GM12878 (cell line): ENCODE data around the gene CCDC54. TPM values are rescaled to one million over a fixed set of nuclear protein-coding genes. Genes with fewer than 3 reads are reported as not detected.

ENCODE experiments used
- ATAC-seq: fragments of 200-7000 bp; cut with Tn5 transposase; 3 replicates; pipeline ENCODE4 v1.9.1; 2020; ENCODE audit warnings: mild to moderate bottlenecking, moderate library complexity
- BruUV-seq: library from RNA; stranded (reverse); fragments of 400-500 nt; replicated peaks from 2 replicates; lab custom pipeline; 2021; lab: Mats Ljungman, UMichigan
- CTCF ChIA-PET: fragments of 300-600 bp; sonication (Branson Sonifier 250); formaldehyde crosslinking; extraction: SDS; loops from one replicate; lab custom pipeline; 2021; ENCODE audit warnings: inconsistent platforms; lab: Yijun Ruan, JAX
- POLR2A ChIA-PET: fragments of 350-600 bp; formaldehyde crosslinking; extraction: SDS; loops from one replicate; lab custom pipeline; 2021; ENCODE audit warnings: inconsistent platforms; lab: Charles Lee
- RAD21 ChIA-PET: fragments of 300-600 bp; sonication (Branson Sonifier 250); formaldehyde crosslinking; loops from one replicate; lab custom pipeline; 2023; ENCODE audit warnings: antibody characterized with exemption; ENCODE audit not compliant: unreplicated experiment; lab: Charles Lee
- SMC1A ChIA-PET: fragments of 300-600 bp; sonication (Branson Sonifier 250); formaldehyde crosslinking; loops from one replicate; lab custom pipeline; 2023; ENCODE audit not compliant: unreplicated experiment, uncharacterized antibody; lab: Charles Lee
- DNase-seq: peaks from one replicate; pipeline ENCODE4 v3.0.0-alpha.2; 2011; ENCODE audit warnings: low read depth, low spot score
- FAIRE-seq: peaks from 3 replicates; lab custom pipeline; 2011; peaks lifted over from hg19 to GRCh38; lab: Jason Lieb, UNC
- H2AFZ ChIP-seq: 2 replicates; pipeline ENCODE4 v1.6.0; 2011; ENCODE audit warnings: low read depth, low read length, control low read depth; ENCODE audit not compliant: control insufficient read depth
- H3K27ac ChIP-seq: 2 replicates; pipeline ENCODE4 v1.5.1; 2011; ENCODE audit warnings: control low read depth; ENCODE audit not compliant: control insufficient read depth, insufficient read depth
- H3K27me3 ChIP-seq, 2 experiments: replicated peaks in 1 of 2; 2 replicates each; pipeline versions ENCODE4 v1.6.0 to v1.6.1; 2011; ENCODE audit warnings: low read length in 1 of 2; ENCODE audit not compliant: control insufficient read depth in 2 of 2, insufficient read depth in 2 of 2
- H3K36me3 ChIP-seq, 2 experiments: 2 replicates each; pipeline ENCODE4 v1.5.1; 2011; ENCODE audit warnings: low read length in 1 of 2; ENCODE audit not compliant: control insufficient read depth in 2 of 2, insufficient read depth in 2 of 2
- H3K4me1 ChIP-seq: 2 replicates; pipeline ENCODE4 v1.6.1; 2011; ENCODE audit warnings: mild to moderate bottlenecking, low read length, moderate library complexity, mixed read lengths; ENCODE audit not compliant: control insufficient read depth, insufficient read depth
- H3K4me2 ChIP-seq: 2 replicates; pipeline ENCODE4 v1.6.0; 2011; ENCODE audit warnings: control low read depth; ENCODE audit not compliant: control insufficient read depth, insufficient read depth
- H3K4me3 ChIP-seq: fragments of 200-600 bp; sonication (generic); 2 replicates; pipeline ENCODE4 v1.5.1; 2016
- H3K79me2 ChIP-seq: 2 replicates; pipeline ENCODE4 v1.6.0; 2011; ENCODE audit warnings: low read length; ENCODE audit not compliant: control insufficient read depth, insufficient read depth
- H3K9ac ChIP-seq: 2 replicates; pipeline ENCODE4 v1.8.0; 2011; ENCODE audit warnings: low read length, control low read depth, mixed read lengths; ENCODE audit not compliant: control insufficient read depth, insufficient read depth
- H3K9me3 ChIP-seq: replicated peaks from 3 replicates; pipeline ENCODE4 v1.5.1; 2011; ENCODE audit warnings: mild to moderate bottlenecking, low read length; ENCODE audit not compliant: control insufficient read depth, insufficient read depth
- H4K20me1 ChIP-seq: 2 replicates; pipeline ENCODE4 v1.6.0; 2011; ENCODE audit not compliant: control insufficient read depth, insufficient read depth
- BHLHE40 ChIP-seq, 2 experiments: fragments of 450-650 bp in 1 of 2; IDR thresholded peaks; 2 replicates each; pipeline ENCODE4 v1.6.1; 2011 to 2017; ENCODE audit warnings: low read depth in 2 of 2, borderline replicate concordance in 1 of 2, improper control_type of control experiment in 1 of 2, low read length in 1 of 2, mild to moderate bottlenecking in 1 of 2
- CBFB ChIP-seq: IDR thresholded peaks from 2 replicates; pipeline ENCODE4 v1.6.1; 2016; ENCODE audit warnings: antibody characterized with exemption, low read depth
- CBX3 ChIP-seq: fragments of 200-600 bp; sonication (generic); IDR thresholded peaks from 2 replicates; pipeline ENCODE4 v1.6.1; 2016; ENCODE audit warnings: low read depth, borderline replicate concordance
- CEBPB ChIP-seq, 2 experiments: fragments of 150-350 bp in 1 of 2; IDR thresholded peaks; 2 replicates each; pipeline ENCODE4 v1.6.1; 2012 to 2014; ENCODE audit warnings: low read depth in 2 of 2, low read length in 2 of 2, borderline replicate concordance in 1 of 2, inconsistent platforms in 1 of 2
- CHD2 ChIP-seq: IDR thresholded peaks from 2 replicates; pipeline ENCODE4 v1.6.1; 2011; ENCODE audit warnings: low read depth, low read length, improper control_type of control experiment, borderline replicate concordance
- HCFC1 ChIP-seq: fragments of 150-350 bp; IDR thresholded peaks from 2 replicates; pipeline ENCODE4 v1.6.1; 2014; ENCODE audit warnings: low read length
- HDGF ChIP-seq: fragments of 450-650 bp; IDR thresholded peaks from 2 replicates; pipeline ENCODE4 v1.6.1; 2016; ENCODE audit warnings: antibody characterized with exemption
- IKZF2 ChIP-seq, 2 experiments: fragments of 450-650 bp; IDR thresholded peaks; 2 replicates each; pipeline ENCODE4 v1.6.1; 2017; ENCODE audit warnings: mild to moderate bottlenecking in 2 of 2, moderate library complexity in 2 of 2
- KDM1A ChIP-seq: fragments of 200-600 bp; sonication (generic); IDR thresholded peaks from 2 replicates; pipeline ENCODE4 v1.6.1; 2016; ENCODE audit warnings: borderline replicate concordance
- MEF2A ChIP-seq: IDR thresholded peaks from 2 replicates; pipeline ENCODE4 v1.6.1; 2011; ENCODE audit warnings: low read depth, mild to moderate bottlenecking, low read length, moderate library complexity; ENCODE audit not compliant: insufficient read depth
- PAX8 ChIP-seq: fragments of 450-650 bp; IDR thresholded peaks from 2 replicates; pipeline ENCODE4 v1.6.1; 2017; ENCODE audit warnings: mild to moderate bottlenecking, moderate library complexity
- POLR2AphosphoS5 ChIP-seq: IDR thresholded peaks from 2 replicates; pipeline ENCODE4 v1.6.1; 2011; ENCODE audit warnings: mild to moderate bottlenecking, low read length, inconsistent platforms
- RELB ChIP-seq: fragments of 450-650 bp; IDR thresholded peaks from 2 replicates; pipeline ENCODE4 v1.6.1; 2017; ENCODE audit warnings: low read depth, mild to moderate bottlenecking, moderate library complexity
- SREBF2 ChIP-seq: IDR thresholded peaks from 2 replicates; pipeline ENCODE4 v1.6.1; 2012; ENCODE audit warnings: mild to moderate bottlenecking, low read length
- SRF ChIP-seq, 2 experiments: IDR thresholded peaks; 2 replicates each; pipeline ENCODE4 v1.6.1; 2011; ENCODE audit warnings: low read depth in 2 of 2, low read length in 2 of 2, mild to moderate bottlenecking in 1 of 2, moderate library complexity in 1 of 2
- TCF12 ChIP-seq: IDR thresholded peaks from 2 replicates; pipeline ENCODE4 v1.6.1; 2011; ENCODE audit warnings: low read depth, mild to moderate bottlenecking, low read length
- USF1 ChIP-seq: IDR thresholded peaks from 2 replicates; pipeline ENCODE4 v1.6.1; 2011; ENCODE audit warnings: borderline replicate concordance, low read depth, mild to moderate bottlenecking, moderate library complexity, mixed read lengths, low read length; ENCODE audit not compliant: insufficient read depth; ENCODE audit errors: extremely low read length
- ZBTB40 ChIP-seq: fragments of 450-650 bp; IDR thresholded peaks from 2 replicates; pipeline ENCODE4 v1.6.1; 2016; ENCODE audit warnings: mild to moderate bottlenecking, moderate library complexity, borderline replicate concordance
- WGBS: methylation state at CpG from one replicate; pipeline ENCODE4 v1.1.6; 2016; ENCODE audit warnings: low lambda C conversion rate; ENCODE audit not compliant: insufficient replicate concordance, insufficient coverage; ENCODE audit errors: missing lambda C conversion rate; 5-methylcytosine and 5-hydroxymethylcytosine counted together
- in situ Hi-C: fragments of 300-500 bp; cut with MboI; formaldehyde crosslinking; loops from 9 replicates; pipeline ENCODE4 v1.14.3; 2018; ENCODE audit warnings: mixed read lengths
- intact Hi-C: fragments of 100-400 bp; cut with micrococcal nuclease; formaldehyde crosslinking; loops from one replicate; pipeline ENCODE4 v1.14.2; 2022; ENCODE audit not compliant: unreplicated experiment
- polyA plus RNA-seq, 11 experiments: library from polyadenylated mRNA; depleted of rRNA in 4 of 11; unstranded in 6 of 11; stranded (reverse) in 5 of 11; fragments of >200 nt; fragmentation: Nextera tagmentation in 4 of 11; fragmentation: Illumina TruSeq in 1 of 11; extraction: Ambion mirVana in 4 of 11; extraction: Trizol in 1 of 11; gene quantifications; 1 replicate in 1 of 11; 2 replicates in 10 of 11; pipeline versions ENCODE4 v1.2.1 to v1.2.3, GENCODE V29; 2011 to 2016; ENCODE audit warnings: inconsistent platforms in 2 of 11, missing spikeins in 2 of 11, low read depth in 1 of 11
- total RNA-seq, 4 experiments: library from RNA; depleted of rRNA in 3 of 4; stranded (reverse); fragments of >200 nt in 3 of 4; fragmentation: Illumina TruSeq in 1 of 4; extraction: Trizol in 1 of 4; gene quantifications; 2 replicates each; pipeline versions ENCODE4 v1.2.1 to v1.2.3, GENCODE V29; 2013 to 2021

Gene CCDC54
- total and polyA plus RNA-seq, 10 of the 15 experiments (the other 5 are each of a cell fraction or from before 2014, with no cell fraction given) = not detected

- TF ChIP-seq RELB (no peak), PAX8 (no peak), SRF (IDR thresholded peaks at IDR 0.05; ENCODE audit: low read depth in 2 of 2, low read length in 2 of 2) (no peak), KDM1A (no peak), MEF2A (no peak), TCF12 (no peak), SREBF2 (no peak), IKZF2 (IDR thresholded peaks at IDR 0.05) (no peak)
Observed at GRCh38 chr3:107346564-107346963, 30.7 kb upstream of the CCDC54 start (continued).

GRCh38 chr3:107347751-107348150 is 29.5 kb upstream of the CCDC54 start:
- no peak for DNase-seq
- no peak for TF ChIP-seq USF1
- TF ChIP-seq HCFC1 = no peak
- no peak for TF ChIP-seq CEBPB (IDR thresholded peaks at IDR 0.05; ENCODE audit: borderline replicate concordance in 1 of 2, low read depth in 2 of 2, low read length in 2 of 2)
- no peak for TF ChIP-seq ZBTB40
- no peak for TF ChIP-seq POLR2AphosphoS5
- TF ChIP-seq MEF2A = no peak
- no peak for TF ChIP-seq BHLHE40 (IDR thresholded peaks at IDR 0.05; ENCODE audit: borderline replicate concordance in 1 of 2, low read depth in 2 of 2, low read length in 1 of 2)
- no peak for TF ChIP-seq HDGF
- TF ChIP-seq CBFB = no peak
- TF ChIP-seq CBX3 = no peak
- no peak for TF ChIP-seq CHD2

More at GRCh38 chr3:107347751-107348150, 29.5 kb upstream of the CCDC54 start:
- Histone ChIP-seq H2AFZ (no peak overlapping the region), H3K79me2 (no peaks in the 10 kb centered on the region), H3K27me3 (no peaks in the 10 kb centered on the region), H3K4me2 (no peak overlapping the region), H3K4me3 (no peak overlapping the region), H3K27ac (no peak overlapping the region), H3K9me3 (no peaks in the 10 kb centered on the region), H3K36me3 (no peaks in the 10 kb centered on the region), H3K9ac (no peak overlapping the region), H3K4me1 (no peaks in the 10 kb centered on the region), H4K20me1 (no peaks in the 10 kb centered on the region)
- WGBS = 8% methylated on average over 2 of the region's 2 CpGs
- intact Hi-C loops (no loop called here), in situ Hi-C loops (no loop called here)
- no peak for FAIRE-seq
- no TSS peak for BruUV-seq
- ChIA-PET POLR2A (no interaction called here), RAD21 (no interaction called here), CTCF (interaction anchor here (1.1 kb wide), 1 partner anchor 22 kb away, joined by 3 read pairs; no protein-coding TSS in a partner anchor), SMC1A (interaction anchor here (0.5 to 0.6 kb wide), 2 partner anchors 15 to 35 kb away, joined by 3 to 4 read pairs; no protein-coding TSS in a partner anchor)
- ATAC-seq = no peak
